GM11168 (cell line): ENCODE data around the gene IPMK.
"Not testable (repeated sequence)": the region's sequence is repeated elsewhere in the genome, so short reads cannot be mapped to it uniquely, and the experiment has no call there.

Source experiments
- in situ Hi-C: fragments of 300-500 bp; cut with MboI; formaldehyde crosslinking; loops from one replicate; pipeline ENCODE4 v1.12.0; 2022; ENCODE audit warnings: low sequenced_read_pairs; ENCODE audit not compliant: unreplicated experiment

The IPMK gene

DNA sequence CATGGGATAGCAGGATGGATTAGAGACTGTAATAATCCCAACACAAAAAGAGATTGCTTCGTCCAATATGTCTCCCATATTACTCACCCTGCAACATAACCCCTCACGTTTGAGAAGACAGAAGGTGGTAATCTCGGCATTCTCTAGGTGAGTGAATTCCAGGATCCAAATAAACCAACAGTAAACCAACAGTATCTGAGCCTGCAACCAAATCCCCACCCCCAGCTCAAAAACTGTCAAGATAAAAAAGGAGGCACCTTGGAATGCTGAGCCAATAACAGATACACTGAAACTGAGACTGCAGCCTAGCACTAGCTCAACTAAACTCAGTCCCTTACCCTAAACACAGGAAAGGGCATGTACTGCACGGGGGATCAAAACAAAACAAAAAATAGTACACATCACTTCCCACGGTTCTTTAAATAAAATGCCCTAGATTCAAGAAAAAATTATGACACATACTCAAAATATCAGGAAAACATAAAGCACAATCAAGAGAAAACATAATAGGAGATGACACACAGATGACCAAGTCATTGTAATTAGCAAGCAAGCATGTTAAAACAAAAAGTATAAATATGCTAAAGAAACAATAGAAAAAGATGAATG, 28.0 kb downstream of the IPMK start:
- in situ Hi-C loops: no loop called here

- in situ Hi-C loops: no loop called here
Observed at GRCh38 chr10:58237014-58237834, 30.5 kb downstream of the IPMK start.

GRCh38 chr10:58229856-58230255, 37.8 kb downstream of the IPMK start:
- in situ Hi-C loops: not testable (repeated sequence)

- in situ Hi-C loops: no loop called here
Observed at GRCh38 chr10:58225654-58226053, 42.0 kb downstream of the IPMK start.

DNA sequence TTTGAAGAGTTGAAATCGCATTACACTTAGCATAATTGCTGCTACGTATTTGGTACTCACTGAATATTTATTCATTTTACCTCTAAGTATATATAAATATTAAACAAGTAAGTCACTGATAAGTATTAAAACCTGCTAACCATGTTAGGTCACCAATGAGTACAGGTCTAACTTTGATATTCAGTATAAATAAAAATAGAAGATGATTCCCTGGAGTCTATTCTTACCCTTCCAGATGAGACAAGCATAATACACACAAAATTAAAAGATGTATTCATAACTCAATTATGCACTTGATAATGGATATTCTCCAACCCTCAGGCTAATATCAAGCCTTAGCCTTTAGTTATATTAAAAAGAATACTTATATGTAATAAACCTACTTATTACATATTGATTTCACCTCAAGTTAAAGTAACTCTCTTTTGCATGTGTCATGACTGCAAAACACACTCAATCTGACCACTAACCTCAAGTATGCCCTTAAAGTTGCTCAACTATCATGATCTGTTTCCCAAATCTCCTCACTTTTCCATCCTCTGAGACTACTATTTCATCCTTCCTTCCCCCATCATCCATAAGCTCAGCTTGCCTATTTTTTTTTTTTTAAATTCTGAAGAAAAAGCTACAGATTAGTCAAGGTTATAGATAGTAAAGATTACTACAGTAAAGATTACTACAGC, 46.8 kb downstream of the IPMK start:
- in situ Hi-C loops: no loop called here

DNA sequence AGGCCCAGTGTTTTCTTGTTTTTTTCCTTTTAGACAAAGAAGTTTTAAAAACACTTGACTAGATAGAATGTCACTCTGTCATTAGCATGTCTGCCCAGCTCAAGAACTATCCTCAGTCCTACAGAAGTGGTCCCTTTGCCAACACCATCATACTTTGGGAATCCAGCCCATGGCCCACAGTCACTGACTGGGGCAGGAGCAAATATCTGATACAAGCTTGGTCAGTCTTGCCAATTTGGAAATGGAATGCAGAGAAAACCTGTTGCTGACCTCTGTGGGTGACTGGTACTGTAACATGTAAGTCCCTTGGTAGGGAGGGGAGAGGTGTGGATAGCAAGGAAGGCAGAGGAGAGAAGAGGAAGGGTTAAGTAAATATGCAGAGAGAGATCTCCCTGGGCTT, 47.8 kb downstream of the IPMK start:
- in situ Hi-C loops: no loop called here

DNA sequence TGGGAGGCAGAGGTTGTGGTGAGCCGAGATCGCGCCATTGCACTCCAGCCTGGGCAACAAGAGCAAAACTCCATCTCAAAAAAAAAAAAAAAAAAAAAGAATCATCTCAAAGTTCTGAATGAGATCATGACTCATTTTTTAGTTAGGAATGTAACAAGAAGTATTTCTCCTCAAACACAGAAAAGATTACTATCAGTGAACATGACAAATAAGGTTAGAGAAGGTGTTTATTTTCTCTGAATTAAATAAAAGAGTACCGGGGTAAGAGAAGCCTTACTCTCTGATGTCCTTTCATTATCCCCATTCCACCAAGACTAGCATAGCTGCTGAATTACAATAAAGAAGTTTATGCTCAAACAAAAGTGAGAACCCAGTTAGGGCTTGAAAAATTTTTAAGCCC, 50.1 kb downstream of the IPMK start:
- in situ Hi-C loops: no loop called here

DNA sequence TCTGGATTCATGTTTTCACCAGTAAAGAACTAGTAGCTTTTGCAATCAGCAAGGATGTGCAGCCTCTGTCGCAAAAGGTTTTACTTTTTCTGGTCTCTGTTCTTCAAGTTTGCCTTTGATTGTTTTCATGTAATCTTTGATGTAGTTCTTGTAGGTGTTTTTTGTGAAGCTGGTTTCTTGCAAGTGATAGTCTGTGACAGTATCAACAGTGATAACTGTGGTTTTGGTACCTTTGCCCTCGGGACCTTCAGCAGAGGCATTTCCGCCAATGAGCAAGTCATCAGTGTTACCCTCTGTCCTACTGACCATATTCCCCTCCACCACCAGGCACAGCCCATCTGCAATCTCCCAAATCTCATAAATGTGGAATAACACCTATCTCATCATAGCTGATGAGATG, 55.1 kb downstream of the IPMK start:
- in situ Hi-C loops: no loop called here

DNA sequence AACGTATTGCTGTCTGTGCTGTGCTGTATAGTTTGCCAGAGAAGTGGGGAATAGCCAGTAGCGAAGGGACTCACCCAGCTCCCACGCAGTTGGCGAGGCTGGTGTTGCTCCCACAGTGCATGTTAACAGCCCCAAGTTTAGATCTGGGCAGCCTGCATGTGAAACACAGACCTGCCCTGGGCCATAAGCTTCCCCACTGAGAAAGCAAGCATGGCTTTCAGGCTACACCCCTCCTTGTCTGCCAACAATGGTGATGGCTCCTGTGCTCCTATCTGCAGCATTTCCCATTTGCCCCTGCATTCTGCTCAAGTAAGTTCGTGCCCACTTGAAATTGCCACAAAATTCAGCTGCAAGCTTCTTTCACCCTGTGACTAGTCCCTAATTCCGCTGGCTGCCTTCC, 57.5 kb downstream of the IPMK start:
- in situ Hi-C loops: no loop called here

DNA sequence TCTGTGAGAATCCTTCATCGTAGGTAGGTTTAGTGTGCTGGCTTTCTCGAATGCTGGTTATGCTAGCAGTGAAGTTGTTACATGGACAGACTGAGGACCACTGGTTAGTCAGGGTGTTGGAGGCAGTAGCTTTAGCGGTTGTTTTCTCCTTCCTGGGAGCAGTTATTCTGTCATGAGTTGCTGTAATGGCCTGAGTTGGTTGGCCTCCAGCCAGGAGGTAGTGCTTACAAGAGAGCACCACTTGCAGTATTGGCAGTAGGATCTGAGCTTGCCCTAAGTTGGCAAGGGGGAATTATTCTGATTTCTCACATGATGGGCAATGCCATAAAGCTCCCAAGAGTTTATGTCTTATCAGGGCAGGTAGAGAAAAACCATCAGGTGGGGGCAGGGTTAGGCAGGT, 58.0 kb downstream of the IPMK start:
- in situ Hi-C loops: no loop called here

GRCh38 chr10:58206251-58206650, 61.4 kb downstream of the IPMK start:
- in situ Hi-C loops: no loop called here

DNA sequence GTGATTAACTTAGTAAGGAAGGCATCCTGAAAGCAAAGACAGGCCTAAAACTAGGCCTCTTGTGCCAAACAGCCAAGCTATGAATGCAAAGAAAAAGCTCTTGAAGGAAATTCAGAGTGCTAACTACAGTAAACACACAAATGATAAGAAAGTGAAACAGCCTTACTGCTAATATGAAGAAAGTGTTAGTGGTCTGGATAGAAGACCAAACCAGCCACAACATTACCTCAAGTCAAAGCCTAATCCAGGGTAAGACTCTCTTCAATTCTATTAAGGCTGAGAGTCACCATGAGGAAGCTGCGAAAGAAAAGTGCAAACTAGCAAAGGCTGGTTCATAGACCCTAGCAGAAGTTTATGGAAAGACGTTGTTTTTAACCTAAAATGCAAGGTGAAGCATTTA, 66.0 kb downstream of the IPMK start:
- in situ Hi-C loops: no loop called here

DNA sequence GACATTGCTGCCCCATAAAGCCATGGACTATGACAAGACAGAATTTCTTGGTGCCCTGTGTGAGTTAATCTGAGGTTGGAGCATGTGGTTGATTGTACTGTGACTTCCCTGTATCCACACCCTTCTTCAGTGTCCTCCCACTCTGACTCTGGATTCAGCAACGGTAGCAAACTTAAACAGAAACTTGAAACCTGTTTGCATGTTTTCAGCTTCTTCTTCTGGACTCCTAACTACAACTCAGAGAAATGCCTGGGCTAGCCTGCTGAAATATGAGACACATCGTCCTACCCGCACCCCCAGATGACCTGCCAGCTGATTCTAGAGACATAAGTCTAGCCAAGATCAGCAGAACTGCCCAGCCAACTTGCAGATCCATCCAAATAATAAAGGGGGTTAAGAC, 78.4 kb downstream of the IPMK start:
- in situ Hi-C loops: loop anchor here (5.0 kb wide), 1 partner anchor 93 kb away; no protein-coding TSS in a partner anchor

DNA sequence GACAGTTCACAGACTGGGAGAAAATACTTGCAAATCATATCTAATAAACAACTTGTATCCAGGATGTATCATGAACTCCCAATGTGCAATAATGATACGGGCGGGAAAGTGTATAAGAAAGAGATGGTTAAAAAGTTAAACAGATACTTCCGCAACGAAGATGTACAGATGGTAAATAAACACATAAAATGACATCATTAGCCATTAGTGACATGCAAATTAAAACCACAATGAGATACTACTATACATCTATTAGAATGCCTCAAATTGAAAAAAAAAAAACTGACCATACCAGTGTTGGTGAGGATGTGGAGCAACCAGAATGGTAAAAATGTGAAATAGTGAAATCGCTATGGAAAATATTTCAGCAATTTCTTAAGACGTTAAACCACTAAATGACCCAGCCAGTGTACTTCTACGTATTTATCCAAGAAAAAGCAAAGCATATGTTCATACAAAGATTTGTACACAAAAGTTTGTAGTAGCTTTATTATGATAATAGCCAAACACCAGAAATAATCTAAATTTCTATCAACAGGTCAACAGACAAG, 83.5 kb downstream of the IPMK start:
- in situ Hi-C loops: no loop called here

GRCh38 chr10:58180666-58181065, 87.0 kb downstream of the IPMK start:
- in situ Hi-C loops: no loop called here

DNA sequence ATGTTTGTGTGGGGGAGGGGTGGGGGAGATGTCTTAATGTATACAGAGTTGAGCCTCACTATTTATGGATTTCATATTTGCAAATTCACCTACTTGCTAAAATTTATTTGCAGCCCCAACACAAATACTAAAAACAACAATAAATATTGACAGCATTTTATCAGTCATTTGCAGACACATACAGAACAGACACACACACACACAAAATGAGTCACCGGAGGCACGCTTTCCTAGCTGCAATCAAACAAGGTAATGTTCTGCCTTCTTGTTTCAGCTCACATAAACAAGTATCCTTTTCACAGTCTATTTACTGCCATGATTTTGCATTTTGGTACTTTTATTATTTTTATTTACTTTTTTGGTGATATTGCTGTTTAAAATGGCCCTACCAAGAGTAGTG, 88.5 kb downstream of the IPMK start:
- in situ Hi-C loops: no loop called here

GRCh38 chr10:58178811-58179210, 88.9 kb downstream of the IPMK start:
- in situ Hi-C loops: no loop called here

DNA sequence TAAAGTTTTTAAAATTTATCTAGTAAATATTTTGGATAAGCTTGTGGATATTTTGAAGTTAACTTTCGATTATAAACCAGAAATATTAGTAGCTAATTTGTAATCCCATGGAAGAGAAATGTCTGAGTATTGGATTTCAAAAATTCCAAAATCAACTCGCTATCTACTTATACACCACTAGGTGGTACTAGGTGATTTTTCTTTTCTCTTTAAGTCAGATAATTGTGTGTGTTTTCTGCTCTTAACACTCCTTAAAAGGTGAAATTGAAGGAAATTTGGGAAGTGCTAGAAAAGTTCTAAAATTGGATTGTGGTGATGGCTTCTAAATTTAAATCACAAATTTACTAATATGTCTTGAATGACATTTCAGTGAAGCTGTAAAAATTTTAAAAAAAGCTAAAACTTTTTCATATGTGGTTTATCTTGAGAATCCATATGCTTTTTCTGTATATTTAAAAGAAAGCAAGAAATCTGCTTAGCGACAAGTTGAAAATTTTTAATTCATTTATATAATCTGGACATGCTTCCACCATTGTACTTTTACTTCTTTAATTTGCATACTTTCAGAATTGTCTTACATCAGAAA, 90.2 kb downstream of the IPMK start:
- in situ Hi-C loops: no loop called here

DNA sequence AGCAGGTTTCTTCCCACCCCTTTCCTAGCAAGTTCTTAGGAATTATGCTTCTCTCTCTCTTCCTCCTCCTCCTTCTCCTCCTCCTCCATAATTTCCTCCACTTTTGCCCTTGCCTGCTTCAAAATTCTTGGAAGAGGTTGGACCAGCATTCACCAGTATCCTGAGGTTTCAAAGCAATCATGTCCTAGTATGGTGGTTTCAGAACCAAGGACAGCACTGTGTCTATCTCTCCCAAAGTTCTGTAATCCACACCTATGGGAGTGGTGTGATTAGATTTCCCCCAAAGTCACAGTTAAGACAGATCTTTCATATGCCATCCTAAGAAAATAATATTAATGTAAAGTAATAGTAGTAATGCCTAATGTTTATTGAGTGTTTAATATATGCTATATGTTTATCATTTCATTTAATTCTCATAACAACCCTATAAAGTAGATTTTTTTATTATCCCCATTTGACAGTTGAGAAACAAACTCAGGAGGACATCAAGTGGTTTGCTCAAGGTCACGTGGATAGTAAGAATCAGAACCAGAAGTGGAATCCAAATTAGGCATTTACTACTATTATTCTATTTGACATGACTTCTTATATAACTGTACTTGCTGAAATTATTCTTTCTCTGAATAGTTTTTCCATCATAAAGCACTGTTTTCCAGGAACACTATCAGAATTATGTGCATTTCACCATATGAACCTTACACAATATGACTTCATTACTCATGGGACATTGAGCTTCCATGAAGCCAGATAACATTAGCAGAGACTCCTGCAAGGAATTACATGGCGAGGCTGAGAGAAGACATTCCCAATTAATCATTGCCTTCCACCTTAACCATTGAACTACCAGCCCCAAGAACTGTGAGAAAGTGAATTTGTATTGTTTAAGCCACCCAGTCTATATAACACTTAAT, 91.4 kb downstream of the IPMK start:
- in situ Hi-C loops: no loop called here

DNA sequence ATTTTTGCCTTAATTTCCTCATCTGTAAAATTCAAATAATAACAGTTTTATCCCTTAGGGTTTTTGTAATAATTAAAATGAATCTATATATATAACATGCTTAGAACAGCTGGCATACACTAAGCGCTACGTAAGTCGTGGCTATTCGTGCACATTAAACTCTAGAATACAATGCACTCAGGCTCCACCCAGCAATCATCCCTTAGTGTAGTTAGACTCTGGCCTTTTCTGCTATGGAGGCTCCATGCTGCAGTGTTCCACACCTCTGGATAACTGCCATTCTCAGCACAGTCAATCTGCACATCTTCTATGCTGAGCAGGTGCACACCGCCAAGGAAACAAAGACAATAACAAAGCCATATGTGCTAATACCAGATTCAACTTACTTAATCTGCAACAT, 92.9 kb downstream of the IPMK start:
- in situ Hi-C loops: no loop called here
